IPS-18c (cell line): ENCODE data around the gene PC.

Source experiments
- H3K4me3 ChIP-seq: 2 replicates; pipeline ENCODE4 v1.7.0; 2013; ENCODE audit warnings: low read depth, mild to moderate bottlenecking, low read length, moderate library complexity; ENCODE audit not compliant: insufficient read depth
- H3K9me3 ChIP-seq: one replicate; pipeline ENCODE4 v1.6.1; 2013; ENCODE audit warnings: mild to moderate bottlenecking, low read length, moderate library complexity; ENCODE audit not compliant: control insufficient read depth, insufficient read depth

The PC gene

DNA sequence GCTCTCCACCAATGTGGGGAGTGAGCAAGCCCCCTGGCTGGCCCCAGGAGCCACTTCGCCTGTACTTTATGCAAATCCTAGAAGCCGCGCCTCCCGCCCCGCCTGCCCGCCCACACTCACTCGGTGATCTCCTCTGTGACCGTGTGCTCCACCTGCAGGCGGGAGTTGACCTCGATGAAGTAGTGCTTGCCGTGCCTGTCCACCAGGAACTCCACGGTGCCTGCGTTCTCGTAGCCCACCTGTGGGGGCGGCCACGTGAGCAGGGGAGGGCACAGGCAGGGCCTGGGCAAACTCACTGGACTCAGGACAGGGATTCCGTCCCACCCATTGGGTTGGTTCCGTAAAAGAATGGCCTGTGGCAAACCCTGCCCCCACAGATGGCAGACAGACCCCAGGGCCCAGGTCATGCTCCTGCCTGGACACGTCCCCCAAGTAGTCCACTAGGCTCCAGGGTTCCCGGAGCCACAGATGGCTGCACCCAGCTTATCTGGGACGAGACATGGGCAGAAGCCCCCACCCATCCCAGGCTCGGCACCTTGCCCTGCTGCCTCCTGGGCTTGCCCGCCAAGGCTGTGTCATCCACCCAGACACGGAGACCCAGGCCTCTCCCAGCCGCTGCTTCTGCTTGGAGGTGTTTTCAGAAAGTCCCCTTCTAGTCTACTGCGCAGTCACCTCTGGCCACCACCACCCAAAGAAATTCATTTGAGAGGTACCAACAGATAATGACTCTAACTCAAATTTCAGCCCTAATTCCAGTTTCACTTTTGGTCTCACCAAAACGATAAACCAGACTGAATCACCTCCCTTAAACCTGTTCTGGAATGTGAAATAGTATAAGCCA lies 89.2 kb downstream of the PC start:
- Histone ChIP-seq H3K4me3 (no peak overlapping the region), H3K9me3 (no peaks in the 10 kb centered on the region)

DNA sequence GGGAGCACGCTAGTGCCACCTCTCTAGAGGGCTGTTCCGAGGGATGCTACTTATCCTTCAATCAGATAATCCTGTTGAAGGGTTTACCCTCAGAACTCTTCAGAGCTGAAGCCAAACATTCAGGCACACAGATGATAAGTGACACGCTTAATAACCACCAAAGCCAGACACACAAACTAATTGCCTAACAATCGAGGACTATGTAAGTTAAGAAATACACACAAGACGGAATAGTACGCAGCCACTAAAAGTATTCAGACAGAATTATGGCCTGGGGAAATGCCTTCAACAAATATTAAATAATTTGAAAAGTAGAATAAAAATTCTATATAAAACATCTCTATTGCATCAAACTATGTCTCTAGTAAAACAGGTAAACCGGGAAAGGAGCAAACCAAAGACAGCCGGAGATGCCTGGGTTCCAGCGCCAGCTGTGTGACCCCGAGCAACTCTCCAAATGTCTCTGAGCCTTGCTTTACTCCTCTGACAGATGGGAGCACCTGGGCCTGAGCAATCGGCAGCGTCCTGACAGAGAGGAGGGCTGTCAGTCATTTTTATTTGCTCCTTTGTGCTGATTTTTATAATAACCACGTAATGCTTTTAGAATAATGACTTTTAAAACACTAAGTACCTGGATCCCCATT lies 90.0 kb downstream of the PC start:
- Histone ChIP-seq H3K9me3 (no peaks in the 10 kb centered on the region), H3K4me3 (no peak overlapping the region)

DNA sequence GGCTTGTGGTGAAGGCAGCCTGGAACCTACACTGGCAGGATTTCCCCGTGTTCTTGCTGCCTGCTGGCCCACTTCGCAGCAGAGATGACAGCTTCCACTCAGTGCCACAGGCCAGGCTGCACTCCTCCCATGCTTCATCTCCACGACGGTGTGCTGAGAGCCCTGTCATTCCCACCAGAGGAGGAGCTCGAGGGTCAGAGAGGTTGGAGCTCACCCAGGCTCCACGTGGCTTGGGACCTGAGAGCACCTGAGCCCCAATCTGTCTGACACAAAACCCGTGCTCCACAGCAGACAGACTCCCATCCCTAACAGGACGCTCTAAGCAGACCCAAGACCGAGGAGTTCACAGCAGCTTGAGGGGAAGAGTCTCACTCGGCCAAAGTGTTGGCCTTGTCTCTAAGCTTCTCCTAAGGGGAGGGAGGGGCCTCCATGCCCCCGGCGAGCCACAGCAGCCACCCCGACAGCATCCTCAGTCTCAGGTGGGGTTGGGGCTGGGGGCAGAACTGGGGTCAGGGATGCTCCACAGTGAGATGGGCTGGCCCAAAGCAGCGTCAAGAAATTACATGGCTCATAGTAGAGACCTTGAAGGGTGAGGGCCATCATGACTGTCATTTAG lies 90.7 kb downstream of the PC start:
- H3K4me3 ChIP-seq = no peak overlapping the region
- H3K9me3 ChIP-seq = no peaks in the 10 kb centered on the region

DNA sequence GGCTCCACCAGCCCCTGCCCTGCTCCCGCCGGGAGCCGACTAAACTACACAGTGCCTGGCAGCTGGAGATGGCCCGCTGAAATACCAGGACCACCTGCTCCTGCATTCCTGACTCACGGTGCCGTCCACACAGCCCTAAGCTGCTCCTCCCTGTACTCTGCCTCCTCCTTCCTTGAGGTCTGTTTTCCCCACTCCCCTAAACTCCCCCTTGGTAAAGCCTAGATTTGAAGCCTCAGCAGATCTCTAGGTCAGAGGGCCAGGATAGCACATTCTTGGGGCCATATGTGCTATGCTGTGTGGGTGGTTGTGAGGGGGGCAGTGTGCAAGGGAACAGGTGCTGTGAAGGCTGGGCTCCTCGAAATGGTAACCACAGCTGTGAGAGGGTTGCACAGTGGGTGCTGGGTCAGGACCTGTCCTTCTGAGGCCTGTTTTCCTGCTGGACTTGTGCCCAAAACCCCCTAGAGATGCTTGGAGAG lies 91.6 kb downstream of the PC start:
- no peak overlapping the region for H3K4me3 ChIP-seq
- no peaks in the 10 kb centered on the region for H3K9me3 ChIP-seq

DNA sequence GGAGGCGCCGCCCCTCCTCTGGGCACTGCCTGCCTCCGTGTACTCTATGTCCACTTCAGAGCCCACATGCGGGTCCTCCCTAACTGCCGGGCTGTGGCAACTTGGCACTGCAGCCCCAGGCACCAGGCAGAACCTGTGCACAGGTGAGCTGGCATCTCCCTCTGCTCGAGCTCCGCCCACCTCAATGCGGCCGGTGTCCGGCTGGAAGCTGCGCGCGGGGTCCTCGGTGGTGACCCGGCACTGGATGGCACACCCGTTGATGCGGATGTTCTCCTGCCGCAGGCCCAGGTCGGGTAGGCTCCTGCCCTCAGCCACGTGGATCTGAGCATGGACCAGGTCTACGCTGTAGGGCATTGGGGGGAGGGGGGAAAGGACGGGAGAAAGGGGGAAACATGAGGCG lies 92.2 kb downstream of the PC start:
- no peak overlapping the region for H3K4me3 ChIP-seq
- H3K9me3 ChIP-seq = no peaks in the 10 kb centered on the region

DNA sequence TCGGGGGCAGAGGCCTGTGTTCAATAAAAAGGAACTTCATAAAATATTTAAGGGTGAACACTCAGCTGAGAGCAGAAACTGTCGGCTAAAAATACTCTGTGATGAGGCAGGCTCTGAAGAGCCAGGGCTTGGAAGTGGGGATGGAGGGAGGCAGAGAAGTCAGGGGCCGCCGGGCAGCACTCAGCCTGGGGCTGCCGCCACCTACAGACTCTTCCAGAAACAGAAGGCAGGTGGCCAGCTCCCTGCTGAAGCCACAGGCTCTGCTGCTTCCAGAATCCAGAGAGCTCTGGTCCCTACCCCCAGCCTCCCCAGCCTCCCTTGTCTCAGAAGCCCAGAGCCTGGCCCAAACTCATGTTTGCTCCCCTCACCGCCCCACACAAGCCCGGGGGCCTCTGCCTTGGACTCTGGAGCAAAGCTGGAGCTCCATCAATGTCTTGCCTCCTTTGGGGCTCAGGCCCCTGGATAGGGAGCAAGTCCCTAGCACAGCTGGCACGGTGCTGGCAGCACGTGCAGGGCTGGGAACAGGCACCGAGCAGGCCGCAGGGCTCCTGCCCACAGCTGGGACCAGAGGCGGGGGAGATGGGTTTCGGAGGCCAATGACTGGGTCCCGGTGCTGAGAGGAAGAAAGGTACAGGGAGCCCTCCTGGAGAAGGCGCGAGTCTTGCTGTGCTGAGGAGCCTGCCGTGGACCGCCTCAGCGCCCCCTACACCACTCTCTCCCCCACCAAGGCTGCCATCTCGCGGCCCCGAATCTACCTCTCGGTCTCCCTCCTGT lies 93.1 kb downstream of the PC start:
- no peaks in the 10 kb centered on the region for H3K9me3 ChIP-seq
- no peak overlapping the region for H3K4me3 ChIP-seq

DNA sequence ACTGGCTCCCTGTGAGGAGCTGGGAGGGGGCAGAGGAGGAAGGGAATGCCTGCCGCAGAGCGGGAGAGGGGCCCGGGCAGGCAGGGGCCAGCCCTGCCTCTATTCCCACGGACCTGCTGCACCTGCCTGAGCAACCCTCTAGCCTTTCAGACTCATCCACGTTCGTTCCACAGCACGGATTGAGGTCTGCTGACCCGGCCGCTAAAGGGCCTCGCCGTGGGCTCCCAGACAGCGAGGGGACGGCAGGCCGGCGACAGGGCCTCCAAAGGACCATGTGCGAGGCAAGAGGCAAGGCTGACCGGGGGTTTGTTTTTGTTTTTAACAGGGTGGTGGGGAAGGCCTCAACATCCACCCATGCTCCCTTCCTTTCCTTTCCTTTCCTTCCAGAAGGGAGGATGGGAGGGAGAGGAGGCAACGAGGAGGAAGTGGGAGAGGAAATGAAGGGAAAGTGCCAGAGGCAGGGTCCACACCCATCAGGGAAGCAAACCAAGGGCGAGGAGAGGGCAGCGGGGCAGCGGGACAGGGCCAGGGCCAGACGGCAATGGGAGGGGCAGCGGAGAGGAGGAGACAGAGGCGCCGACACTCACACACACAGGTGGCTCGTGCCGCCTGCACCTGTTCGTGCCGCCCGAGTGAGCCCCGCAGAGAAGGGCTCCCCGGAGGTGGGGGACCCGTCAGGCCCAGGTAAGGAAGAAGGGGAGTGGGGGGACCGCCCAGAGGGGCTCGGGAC lies 93.8 kb downstream of the PC start:
- H3K9me3 ChIP-seq = no peaks in the 10 kb centered on the region
- H3K4me3 ChIP-seq = no peak overlapping the region

DNA sequence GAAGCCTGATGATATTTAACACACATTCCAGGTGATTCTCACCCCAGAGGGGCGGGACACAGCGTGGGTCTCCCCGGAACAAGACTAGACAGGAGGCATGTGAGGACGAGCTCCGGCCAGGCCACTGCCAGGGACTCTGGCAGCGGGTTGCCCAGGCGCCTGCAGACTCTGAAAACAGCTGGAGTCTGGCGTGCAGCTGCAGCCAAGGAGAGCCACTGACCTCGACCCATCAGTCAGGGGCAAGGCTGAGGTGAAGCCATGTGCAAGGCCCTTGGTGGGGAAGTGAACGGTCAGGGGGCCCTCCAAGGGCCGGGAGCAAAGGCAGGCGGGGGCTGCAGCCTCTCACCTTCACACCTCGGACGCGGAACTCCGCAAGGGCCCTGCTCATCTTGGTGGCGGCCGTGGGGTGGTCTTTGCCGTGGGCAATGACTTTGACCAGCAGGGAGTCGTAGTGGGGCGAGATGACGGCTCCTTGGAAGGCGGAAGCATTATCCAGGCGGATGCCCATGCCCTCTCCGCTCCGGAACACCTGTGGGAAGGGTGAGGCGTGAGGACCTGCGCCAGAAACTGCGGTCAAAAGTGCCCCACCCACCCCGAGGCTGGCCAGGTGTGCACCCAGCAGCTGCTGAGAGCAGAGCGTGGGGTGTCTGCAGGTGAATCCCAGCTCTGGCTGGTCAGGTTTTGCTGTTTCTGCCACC lies 94.6 kb downstream of the PC start:
- Histone ChIP-seq H3K9me3 (no peaks in the 10 kb centered on the region), H3K4me3 (no peak overlapping the region)

DNA sequence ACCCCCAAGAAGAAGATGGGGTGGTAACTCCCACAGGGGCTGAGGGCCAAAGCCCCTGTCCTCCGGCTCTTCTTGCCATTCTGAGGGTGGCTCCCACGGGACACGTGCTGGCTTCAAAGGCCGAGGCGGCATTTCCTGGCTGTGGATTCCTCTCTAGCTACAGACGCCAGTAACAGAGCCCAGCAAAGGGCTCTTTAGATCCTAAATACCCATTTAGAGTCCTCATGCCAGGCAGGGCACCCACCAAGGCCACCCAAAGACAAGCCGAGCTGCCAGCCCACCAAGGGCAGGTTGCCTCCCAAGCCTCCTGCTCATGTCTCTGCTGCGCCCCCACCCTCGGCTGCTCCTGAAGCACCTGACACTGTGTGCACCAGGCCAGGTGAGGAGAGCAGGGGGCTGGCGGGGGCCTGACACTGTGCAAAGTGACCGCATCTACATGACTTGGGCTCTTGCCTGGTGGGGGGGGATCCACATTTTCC lies 95.6 kb downstream of the PC start:
- H3K9me3 ChIP-seq = no peaks in the 10 kb centered on the region
- no peak overlapping the region for H3K4me3 ChIP-seq

DNA sequence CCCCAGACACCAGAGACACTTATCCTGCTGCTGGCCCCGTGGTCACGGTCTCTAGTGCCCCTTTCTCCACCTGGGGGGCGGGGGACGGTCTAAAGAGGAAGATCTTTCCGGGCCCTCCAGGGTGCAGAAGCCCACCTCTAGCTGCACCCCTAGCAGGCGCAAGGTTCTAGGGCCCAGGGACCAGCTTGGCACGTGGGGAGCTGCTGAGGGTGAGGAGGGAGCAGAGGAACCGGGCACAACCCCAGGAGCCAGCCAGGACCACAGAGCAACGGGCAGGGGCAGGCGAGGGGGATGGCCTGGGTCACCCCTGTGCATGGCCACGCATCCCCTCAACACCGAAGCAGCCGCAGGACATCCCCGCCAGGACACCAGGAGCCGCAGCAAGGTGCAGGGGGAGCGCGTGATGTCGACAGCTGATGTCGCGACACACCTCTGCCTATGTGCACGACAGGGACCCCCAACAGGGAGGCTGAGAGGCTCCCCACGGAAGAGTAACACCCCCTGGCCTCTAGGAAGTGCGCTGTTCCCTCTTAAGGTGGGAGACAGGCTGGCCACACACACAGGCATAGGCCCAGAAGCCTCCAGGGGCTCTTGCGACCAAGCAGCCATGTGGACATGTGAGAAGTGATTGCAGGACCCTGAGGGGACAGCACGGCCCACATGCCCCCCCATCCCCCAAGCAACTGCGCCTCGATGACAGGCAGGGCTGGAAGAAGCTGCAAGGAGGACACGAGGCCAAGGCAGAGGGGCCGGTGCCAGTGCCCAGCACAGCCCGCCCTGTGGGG lies 96.2 kb downstream of the PC start:
- H3K9me3 ChIP-seq = no peaks in the 10 kb centered on the region
- no peak overlapping the region for H3K4me3 ChIP-seq

DNA sequence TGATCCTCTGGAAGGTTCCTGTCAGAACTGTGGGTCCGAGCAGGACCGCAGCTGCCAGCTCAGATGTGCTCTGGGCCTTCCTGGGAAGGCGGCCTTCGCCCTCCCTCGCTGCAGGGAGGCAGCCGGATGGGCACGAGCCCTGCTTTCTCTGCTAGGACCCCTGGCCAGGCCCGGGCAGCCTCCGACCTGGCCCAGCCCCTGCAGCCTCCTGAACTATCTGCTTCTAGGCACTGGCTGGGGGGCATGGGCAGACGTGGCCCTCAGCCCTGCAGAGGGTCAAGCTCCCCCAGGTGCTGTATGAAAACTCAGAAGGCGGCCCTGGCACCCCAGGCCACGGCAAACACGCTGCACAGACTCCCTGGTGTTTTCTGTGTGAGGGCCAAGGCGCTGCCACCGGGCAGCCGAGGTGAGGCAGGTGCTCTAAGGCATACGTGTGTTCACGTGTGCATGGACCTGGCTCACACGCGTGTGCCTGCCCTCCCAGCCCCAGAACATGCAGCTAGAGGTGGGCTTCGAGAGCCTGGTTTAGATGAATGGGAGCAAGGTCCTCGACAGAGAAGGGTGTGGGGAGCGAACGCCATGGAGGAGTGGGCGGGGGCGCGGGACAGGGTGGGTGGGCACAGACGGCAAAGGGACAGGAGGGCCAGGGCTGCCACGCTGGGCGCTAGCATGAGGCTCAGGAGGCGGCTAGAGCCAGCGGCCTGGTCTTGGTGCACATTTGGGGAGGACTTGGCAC lies 97.0 kb downstream of the PC start:
- H3K9me3 ChIP-seq = no peaks in the 10 kb centered on the region
- H3K4me3 ChIP-seq = no peak overlapping the region

DNA sequence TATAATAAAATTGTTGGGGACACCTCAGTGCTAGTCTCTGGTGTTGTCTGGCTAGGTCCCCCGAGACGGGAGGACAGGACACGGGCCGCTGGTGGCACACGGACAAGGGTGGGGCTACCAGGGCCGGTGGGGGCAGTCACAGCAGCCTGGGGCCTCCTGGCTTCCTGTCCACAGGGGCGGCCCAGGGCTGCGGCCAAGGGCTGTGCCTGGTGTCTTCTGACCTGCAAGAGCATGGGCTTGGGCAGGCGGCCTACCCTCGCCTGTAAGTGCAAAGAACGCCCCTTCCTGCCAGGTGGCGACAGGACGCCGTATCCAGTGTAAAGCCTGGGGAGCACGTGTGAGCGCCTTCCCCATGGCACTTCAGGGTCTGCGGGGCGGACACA lies 97.7 kb downstream of the PC start:
- Histone ChIP-seq H3K9me3 (peaks cover 2% of the 10 kb centered on the region), H3K4me3 (no peak overlapping the region)

DNA sequence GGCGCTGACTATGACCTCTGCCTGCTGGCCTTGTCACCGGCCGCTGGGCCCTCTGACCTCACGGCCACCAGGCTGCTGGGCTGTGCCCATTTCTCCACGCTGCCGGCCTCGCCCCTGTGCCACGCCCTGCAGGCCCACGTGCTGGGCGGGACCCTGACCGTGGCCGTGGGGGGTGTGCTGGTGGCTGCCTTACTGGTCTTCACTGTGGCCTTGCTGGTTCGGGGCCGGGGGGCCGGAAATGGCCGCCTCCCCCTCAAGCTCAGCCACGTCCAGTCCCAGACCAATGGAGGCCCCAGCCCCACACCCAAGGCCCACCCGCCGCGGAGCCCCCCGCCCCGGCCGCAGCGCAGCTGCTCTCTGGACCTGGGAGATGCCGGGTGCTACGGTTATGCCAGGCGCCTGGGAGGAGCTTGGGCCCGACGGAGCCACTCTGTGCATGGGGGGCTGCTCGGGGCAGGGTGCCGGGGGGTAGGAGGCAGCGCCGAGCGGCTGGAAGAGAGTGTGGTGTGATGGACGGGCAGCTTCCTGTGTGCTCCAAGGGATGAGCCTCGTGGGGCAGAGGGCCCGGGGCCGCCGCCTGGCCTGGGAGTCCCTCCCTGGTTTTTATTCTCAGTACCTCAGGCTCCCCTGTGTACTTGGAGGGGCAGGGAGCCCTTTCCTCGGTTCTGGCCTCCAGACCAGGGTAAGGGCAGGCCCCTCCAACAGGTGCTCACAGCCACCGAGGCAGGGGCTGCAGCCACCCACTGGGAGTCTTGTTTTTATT lies 98.3 kb downstream of the PC start:
- H3K4me3 ChIP-seq = no peak overlapping the region
- H3K9me3 ChIP-seq = peaks cover 4% of the 10 kb centered on the region

DNA sequence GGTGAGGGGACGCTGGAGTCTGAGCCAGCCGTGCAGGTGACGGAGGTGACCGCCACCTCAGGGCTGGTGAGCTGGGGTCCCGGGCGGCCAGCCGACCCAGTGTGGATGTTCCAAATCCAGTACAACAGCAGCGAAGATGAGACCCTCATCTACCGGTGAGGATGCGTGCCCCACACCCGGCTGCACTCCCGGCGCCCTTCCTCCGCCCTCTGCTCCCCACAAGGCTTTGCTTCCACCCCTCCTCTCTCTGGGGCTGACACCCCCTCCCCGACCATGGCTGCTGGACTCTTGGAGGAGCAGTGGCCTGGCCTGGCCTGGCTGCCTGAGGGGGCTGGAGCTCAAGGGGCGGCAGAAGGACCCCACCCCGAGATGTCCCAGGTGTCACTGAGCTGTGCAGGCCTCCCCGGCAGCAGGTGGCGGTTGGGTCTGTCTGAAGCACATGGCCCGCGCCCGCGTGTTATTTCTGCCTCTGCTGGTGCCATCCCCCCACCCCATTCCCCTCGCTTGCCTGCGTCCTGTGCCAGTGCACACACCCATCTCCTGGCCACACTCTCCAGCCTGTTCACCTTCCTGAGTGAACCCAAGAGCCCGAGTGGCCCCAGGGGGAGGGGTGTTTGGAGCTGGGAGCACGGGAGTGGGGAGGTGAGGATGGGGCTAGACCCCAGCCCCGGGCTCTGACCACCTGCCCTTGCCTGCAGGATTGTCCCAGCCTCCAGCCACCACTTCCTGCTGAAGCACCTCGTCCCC lies 99.1 kb downstream of the PC start:
- Histone ChIP-seq H3K4me3 (no peak overlapping the region), H3K9me3 (peaks cover 4% of the 10 kb centered on the region)
